HUDEP-2 (cell line): ENCODE results near the gene PAX1.

ENCODE experiments used
- DNase-seq, 76 experiments: peaks; one replicate each; lab custom pipeline; 2025; ENCODE audit not compliant: unreplicated experiment in 76 of 76; lab: John Stamatoyannopoulos, UW

PAX1 gene

GRCh38 chr20:21702553-21703470 lies 2.7 kb upstream of the PAX1 start:
- peak in 55 of 76 experiments; percentile 2 to 75 (median 32) for DNase-seq

DNA sequence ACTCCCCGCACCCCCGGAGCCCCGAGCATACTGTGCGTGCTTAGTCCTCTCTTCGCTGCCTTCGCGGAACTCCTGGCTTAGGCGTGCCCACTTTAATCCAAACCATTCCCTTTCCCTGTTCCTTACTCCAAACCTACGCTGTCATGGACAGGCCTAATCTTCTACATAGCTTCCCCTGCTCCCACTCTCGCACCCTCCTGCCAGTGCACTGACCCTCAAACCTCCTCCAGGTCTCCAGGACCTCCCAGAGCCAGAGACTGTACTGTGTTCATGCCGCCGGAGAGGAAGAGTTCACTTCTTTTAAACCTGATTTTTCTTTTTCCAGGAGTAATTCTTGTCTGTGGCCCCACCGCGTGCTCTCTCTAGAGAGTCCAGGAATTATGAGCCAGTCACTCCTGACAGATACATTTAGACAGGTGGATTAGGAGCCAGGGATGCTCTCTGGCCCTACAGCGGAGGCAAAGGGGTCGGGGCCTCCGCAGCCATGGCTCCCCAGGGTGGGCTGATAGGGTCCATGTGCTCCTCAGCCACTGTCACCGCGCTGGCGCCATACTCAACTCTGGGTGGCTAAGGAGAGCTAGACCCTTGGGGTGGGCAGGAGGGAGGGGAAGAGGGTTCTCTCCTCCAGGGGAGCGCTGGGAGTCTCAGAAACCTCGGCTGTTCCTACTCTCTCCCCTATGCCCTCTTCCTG lies 1.6 kb upstream of the PAX1 start:
- DNase-seq = no peak

DNA sequence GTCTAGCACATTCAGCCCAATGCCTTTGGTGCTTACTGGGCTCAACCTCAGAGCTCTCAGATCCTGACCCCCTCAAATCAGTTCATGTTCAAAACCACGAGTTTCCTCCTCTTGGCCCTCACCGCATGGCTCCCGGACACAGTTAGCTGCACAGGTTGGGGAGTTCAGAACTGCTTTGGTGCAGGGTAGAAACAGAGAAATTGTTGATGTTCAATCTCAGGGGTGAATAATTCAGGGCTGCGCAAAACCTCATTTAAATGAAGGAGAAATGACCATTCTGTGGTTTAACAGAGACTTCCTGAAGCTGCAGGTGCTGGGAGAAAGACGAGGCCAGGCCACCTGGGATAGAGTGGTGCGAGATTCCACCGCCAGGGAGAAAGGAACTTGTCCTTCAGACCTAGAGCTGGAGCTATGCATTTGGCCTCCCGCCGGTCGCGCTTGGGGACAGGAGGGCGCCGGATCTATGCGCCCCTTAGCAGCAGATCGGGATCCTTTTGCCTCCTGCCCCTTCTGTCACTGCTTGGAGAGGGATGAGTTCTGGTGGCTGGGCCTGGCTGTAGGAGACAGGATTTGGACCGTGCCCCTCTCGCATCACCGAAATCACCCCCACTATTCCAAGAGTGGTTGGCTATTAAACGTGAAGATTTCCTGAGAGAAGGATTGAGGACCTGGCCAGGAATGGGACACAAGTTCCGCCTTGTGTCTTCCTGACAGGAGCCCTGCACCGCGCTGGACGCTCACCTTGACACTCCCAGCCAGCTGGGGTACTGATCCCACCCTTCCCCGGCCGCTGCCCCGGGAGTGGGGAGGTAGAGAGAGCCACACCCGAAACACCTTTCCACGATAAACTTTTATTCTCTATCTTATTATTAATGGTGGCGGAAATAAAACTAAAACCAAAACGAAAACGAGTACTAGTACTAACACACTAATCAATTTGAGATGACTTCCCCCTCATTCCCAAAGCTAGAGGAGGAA lies 767 bp upstream of the PAX1 start:
- no peak for DNase-seq

DNA sequence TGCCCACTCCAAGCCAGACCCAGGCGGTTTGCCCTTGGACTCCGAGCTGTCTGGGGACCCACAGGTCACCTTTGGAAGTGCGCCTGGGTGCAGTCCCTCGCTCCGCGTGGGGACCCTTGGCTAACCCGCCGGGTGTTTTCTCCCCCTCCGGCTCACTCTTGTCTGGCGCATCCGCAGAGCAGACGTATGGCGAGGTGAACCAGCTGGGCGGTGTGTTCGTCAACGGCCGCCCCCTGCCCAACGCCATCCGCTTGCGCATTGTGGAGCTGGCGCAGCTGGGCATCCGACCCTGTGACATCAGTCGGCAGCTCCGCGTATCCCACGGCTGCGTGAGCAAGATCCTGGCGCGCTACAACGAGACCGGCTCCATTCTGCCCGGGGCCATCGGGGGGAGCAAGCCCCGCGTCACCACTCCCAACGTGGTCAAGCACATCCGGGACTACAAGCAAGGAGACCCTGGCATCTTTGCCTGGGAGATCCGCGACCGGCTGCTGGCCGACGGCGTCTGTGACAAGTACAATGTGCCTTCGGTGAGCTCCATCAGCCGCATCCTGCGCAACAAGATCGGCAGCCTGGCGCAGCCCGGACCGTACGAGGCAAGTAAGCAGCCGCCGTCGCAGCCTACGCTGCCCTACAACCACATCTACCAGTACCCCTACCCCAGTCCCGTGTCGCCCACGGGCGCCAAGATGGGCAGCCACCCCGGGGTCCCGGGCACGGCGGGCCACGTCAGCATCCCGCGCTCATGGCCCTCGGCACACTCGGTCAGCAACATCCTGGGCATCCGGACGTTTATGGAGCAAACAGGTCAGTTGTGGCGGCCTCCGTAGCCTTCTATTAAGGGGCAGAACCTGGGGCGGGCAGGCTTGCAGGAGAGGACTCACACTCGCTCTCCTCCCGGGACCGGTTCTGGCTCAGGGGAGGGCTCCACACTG lies 1.1 kb downstream of the PAX1 start:
- DNase-seq = no peak

GRCh38 chr20:21707267-21707666 lies 1.8 kb downstream of the PAX1 start:
- no peak for DNase-seq

DNA sequence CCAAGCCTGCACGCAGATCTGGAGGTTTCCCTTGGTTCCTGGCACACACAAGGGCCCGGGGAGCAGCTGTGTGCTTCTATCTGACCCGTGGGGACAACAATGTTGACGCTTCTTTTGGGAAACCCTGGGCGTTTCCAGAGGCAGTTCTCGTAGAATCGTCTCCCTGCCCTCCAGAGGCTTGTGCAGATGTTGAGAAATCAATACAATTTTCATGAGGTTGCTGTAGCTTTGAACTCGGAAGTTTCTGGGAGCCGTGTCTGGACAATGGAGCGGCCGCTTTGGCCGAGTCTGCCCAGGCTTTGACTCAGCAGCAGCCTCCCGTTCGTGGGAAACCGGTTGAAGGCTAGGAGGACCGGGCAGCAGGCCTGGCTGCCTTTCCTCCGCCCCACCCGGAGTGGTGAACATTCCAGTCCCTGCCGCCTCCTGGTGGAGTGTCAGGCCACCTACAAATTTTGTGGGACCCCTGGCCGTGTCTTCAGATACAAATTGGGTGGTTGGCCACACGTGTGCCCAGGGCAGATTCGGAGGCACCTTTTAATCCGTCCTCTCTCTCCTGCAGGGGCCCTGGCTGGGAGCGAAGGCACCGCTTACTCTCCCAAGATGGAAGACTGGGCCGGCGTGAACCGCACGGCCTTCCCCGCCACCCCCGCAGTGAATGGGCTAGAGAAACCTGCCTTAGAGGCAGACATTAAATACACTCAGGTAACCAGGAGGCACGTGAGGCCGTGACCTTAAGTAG lies 2.7 kb downstream of the PAX1 start:
- DNase-seq = no peak

- no peak for DNase-seq
These were observed 3.5 kb downstream of the PAX1 start for GRCh38 chr20:21708738-21709534.

- DNase-seq = no peak
These were observed 4.1 kb downstream of the PAX1 start for GRCh38 chr20:21709535-21709904.

DNA sequence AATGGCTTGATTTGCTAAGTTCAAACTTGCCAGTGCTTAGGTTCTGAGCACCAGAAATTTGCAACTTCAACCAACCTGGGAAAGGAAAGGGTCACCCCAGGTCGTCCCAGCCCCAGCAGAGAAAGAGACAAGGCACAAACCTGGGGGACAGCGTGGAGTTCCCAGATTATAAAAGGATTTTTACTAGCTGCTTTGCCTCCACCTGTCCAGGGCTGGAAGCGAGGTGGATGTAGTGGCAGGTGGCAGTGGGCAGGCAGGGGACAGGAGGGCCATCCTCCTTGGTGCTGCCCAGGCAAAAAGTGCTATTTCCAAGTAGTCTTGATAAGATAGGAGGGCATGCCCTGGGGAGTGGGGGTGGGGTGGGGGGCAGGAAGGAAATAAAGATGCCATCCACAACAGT lies 4.9 kb downstream of the PAX1 start:
- DNase-seq = no peak

DNA sequence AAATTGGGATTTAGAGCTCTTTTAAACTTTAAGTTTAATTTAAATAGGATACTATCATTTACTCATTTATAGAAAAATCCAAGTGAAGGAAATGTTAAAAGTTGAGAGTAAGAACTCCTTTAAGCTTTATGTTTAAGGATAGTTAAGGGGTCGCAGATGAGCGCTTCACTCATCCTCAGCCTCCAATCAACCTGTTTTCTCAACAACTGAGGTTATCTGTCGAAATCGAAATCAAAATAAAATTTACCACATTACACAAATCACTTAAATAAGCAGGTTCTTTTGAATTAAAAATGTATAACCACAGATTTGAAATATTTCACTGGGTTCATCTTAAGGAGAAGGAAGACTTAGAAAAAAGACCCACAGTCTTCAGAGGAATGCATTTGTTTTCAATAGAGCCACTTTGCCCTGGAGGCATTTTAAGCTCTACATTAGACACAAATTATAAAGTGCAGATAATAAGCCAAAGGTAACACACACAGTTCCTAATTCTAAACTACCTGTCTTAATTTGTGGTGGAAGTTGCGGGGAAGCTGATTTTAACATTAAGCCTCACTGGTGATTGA lies 5.5 kb downstream of the PAX1 start:
- no peak for DNase-seq

GRCh38 chr20:21712443-21713059 lies 7.1 kb downstream of the PAX1 start:
- DNase-seq = no peak

DNA sequence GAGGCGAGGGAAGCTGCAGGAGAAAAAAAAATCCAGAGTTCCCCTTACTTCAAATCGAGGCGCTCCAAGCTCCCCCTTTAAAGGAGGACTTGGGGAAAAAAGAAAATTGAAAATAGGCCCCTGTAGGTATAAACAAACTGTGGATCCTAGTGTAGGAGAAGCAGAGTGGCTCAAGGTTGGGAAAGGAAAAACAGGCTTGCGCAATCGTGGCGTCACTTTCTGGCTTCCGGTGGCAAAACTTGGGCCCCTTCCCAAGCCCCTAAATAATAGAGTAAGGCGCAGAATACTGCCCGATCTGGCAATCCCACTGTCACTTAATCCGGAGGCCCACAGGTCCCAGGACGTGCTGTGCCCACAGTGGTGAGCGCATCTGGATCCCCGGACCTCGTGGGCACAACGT lies 8.0 kb downstream of the PAX1 start:
- DNase-seq = no peak

- no peak for DNase-seq
These were observed 8.4 kb downstream of the PAX1 start for GRCh38 chr20:21713901-21714296.

GRCh38 chr20:21714297-21715192 lies 9.1 kb downstream of the PAX1 start:
- DNase-seq = no peak

DNA sequence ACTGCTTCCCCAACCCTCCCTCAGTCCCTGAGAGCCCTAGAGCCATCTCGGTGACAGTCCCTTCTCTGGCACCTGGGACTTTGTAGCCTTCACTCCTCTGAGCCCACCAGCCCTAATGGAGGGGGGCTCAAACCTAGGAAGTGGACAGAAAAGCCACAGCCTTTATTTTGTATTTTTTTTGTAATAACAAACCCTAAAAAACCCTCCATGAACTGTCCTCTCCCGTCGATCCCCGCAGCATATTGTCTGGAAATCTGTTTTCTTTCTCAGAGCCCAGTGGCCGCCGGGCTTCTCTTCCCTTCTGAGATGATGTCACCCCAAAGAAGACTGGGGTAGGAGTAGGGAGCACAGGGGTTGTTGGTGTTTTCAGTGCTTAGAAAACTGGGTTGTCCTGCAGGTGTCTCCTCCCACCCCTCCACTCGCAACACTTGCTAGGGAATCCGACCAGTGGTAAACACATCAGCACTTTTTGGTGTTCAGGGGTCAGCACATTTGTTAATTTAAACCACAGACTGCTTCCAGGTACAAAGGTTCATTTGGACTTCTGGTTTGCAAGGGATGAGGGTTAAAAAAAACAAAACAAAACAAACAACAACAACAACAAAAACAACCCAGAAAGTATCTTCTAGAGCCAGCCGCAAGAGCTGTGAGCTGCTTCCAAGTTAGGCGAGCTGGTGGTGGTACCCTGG lies 9.9 kb downstream of the PAX1 start:
- DNase-seq = no peak

DNA sequence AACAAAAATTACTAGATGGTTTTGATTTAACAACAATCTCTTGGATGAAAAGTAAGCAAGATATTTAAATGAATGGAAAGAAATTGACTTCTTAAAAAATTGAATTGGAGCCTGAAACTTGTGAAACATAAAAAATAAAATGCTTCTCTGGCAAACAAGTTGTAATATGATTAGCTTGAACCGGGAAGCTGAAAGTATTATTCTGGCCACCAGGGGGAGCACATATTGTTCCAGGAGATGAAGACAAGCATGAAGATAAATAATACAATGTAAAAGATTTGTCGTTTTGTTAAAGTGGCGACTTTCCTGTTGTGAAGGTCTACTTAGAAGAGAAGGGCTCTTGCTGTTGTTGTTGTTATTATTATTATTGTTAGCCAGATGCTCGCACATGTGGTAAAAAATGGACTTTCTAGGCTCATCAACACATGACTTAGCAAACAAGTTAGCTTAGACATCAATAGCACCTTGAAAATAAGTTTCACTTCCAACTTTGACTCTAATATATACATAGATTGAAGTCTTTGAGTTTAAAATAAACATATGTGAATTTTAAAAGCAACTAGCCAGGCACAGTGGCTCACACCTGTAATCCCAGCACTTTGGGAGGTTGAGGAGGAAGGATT lies 14.2 kb downstream of the PAX1 start:
- peak in 34 of 76 experiments; percentile 3 to 59 (median 20) for DNase-seq
